ENCODE data around the gene SHQ1. TPM values are rescaled to one million over a fixed set of nuclear protein-coding genes. Genes with fewer than 3 reads are reported as not detected.

The SHQ1 gene
- total RNA-seq, 1 donor from 2014 or later, result 20.7 TPM

GRCh38 chr3:72760225-72760624, 88.0 kb downstream of the SHQ1 start:
- no peaks in the 10 kb centered on the region for H3K27me3 Mint-ChIP-seq (ENCODE audit: low read depth)
- no peaks in the 10 kb centered on the region for H3K4me1 Mint-ChIP-seq
- no peak overlapping the region for H3K27ac Mint-ChIP-seq (ENCODE audit: unreplicated experiment)

GRCh38 chr3:72756900-72757299, 91.3 kb downstream of the SHQ1 start:
- Mint-ChIP-seq H3K36me3 (ENCODE audit: low read depth) (no peaks in the 10 kb centered on the region), H3K27ac (ENCODE audit: unreplicated experiment) (no peak overlapping the region), H3K4me1 (no peaks in the 10 kb centered on the region), H3K27me3 (ENCODE audit: low read depth) (no peaks in the 10 kb centered on the region), H3K4me3 (no peak overlapping the region), H3K9me3 (no peaks in the 10 kb centered on the region)
- DNase-seq (ENCODE audit: low read depth, low spot score), result no peak
- no peak for TF ChIP-seq CTCF (conservative IDR thresholded peaks at IDR 0.05)

More at GRCh38 chr3:72760225-72760624, 88.0 kb downstream of the SHQ1 start:
- no peak overlapping the region for H3K4me3 Mint-ChIP-seq
- DNase-seq (ENCODE audit: low read depth, low spot score), result no peak
- TF ChIP-seq CTCF (conservative IDR thresholded peaks at IDR 0.05), result no peak
- no peaks in the 10 kb centered on the region for H3K9me3 Mint-ChIP-seq
- H3K36me3 Mint-ChIP-seq (ENCODE audit: low read depth), result no peaks in the 10 kb centered on the region

GRCh38 chr3:72754582-72754981, 93.7 kb downstream of the SHQ1 start:
- no peak for TF ChIP-seq CTCF (conservative IDR thresholded peaks at IDR 0.05)
- H3K27ac Mint-ChIP-seq (ENCODE audit: unreplicated experiment), result no peak overlapping the region

GRCh38 chr3:72753495-72753894, 94.8 kb downstream of the SHQ1 start:
- DNase-seq (ENCODE audit: low read depth, low spot score), result no peak
- Mint-ChIP-seq H3K4me1 (no peaks in the 10 kb centered on the region), H3K27me3 (ENCODE audit: low read depth) (no peaks in the 10 kb centered on the region), H3K27ac (ENCODE audit: unreplicated experiment) (no peak overlapping the region), H3K9me3 (no peaks in the 10 kb centered on the region), H3K36me3 (ENCODE audit: low read depth) (no peaks in the 10 kb centered on the region), H3K4me3 (no peak overlapping the region)
- no peak for TF ChIP-seq CTCF (conservative IDR thresholded peaks at IDR 0.05)

More at GRCh38 chr3:72754582-72754981, 93.7 kb downstream of the SHQ1 start:
- no peak overlapping the region for H3K4me3 Mint-ChIP-seq
- H3K9me3 Mint-ChIP-seq, result no peaks in the 10 kb centered on the region
- DNase-seq (ENCODE audit: low read depth, low spot score), result no peak
- no peaks in the 10 kb centered on the region for H3K36me3 Mint-ChIP-seq (ENCODE audit: low read depth)
- H3K4me1 Mint-ChIP-seq, result no peaks in the 10 kb centered on the region
- no peaks in the 10 kb centered on the region for H3K27me3 Mint-ChIP-seq (ENCODE audit: low read depth)

GRCh38 chr3:72750405-72750965, 97.8 kb downstream of the SHQ1 start:
- no peak overlapping the region for H3K4me3 Mint-ChIP-seq
- no peaks in the 10 kb centered on the region for H3K36me3 Mint-ChIP-seq (ENCODE audit: low read depth)
- H3K9me3 Mint-ChIP-seq, result no peaks in the 10 kb centered on the region
- no peak for TF ChIP-seq CTCF (conservative IDR thresholded peaks at IDR 0.05)
- H3K27me3 Mint-ChIP-seq (ENCODE audit: low read depth), result no peaks in the 10 kb centered on the region
- DNase-seq (ENCODE audit: low read depth, low spot score), result no peak
- no peaks in the 10 kb centered on the region for H3K4me1 Mint-ChIP-seq
- no peak overlapping the region for H3K27ac Mint-ChIP-seq (ENCODE audit: unreplicated experiment)

Measured in neural crest cell (in vitro differentiated cells).